SU-DHL-6 (cell line): ENCODE measurements around the gene BAG3.

ENCODE experiments used
- H2AFZ ChIP-seq: fragments of 200-600 bp; sonication (generic); 2 replicates; pipeline ENCODE4 v1.6.1; 2014; ENCODE audit warnings: low read depth, mild to moderate bottlenecking, moderate library complexity, mixed read lengths, antibody characterized with exemption, low read length; ENCODE audit not compliant: severe bottlenecking
- H3F3A ChIP-seq: fragments of 200-600 bp; shearing (Covaris generic); 2 replicates; pipeline ENCODE4 v1.6.0; 2016; ENCODE audit warnings: antibody characterized with exemption, mild to moderate bottlenecking; ENCODE audit not compliant: insufficient read depth
- H3K27ac ChIP-seq: fragments of 200-600 bp; sonication (generic); 2 replicates; pipeline ENCODE4 v1.5.1; 2016; ENCODE audit warnings: low read depth, mild to moderate bottlenecking, low read length, moderate library complexity, mixed read lengths
- H3K27me3 ChIP-seq: fragments of 200-600 bp; sonication (generic), shearing (Covaris generic); 2 replicates; pipeline ENCODE4 v1.6.0; 2014; ENCODE audit warnings: mild to moderate bottlenecking, low read length
- H3K36me3 ChIP-seq: fragments of 200-600 bp; sonication (generic); 2 replicates; pipeline ENCODE4 v1.6.1; 2014; ENCODE audit warnings: mild to moderate bottlenecking, low read length, mixed read lengths
- H3K4me2 ChIP-seq: fragments of 300-600, 200-600 bp; shearing (Covaris generic), sonication (generic); 2 replicates; pipeline ENCODE4 v1.6.0; 2014; ENCODE audit warnings: low read length, low read depth, mild to moderate bottlenecking; ENCODE audit not compliant: poor library complexity, severe bottlenecking
- H3K4me3 ChIP-seq: fragments of 200-600 bp; sonication (generic); 2 replicates; pipeline ENCODE4 v1.5.1; 2014; ENCODE audit warnings: antibody characterized with exemption, low read length, mild to moderate bottlenecking, mixed read lengths; ENCODE audit not compliant: insufficient read depth, poor library complexity, severe bottlenecking
- H3K79me2 ChIP-seq: fragments of 200-600 bp; sonication (generic); 2 replicates; pipeline ENCODE4 v1.6.1; 2014; ENCODE audit warnings: mild to moderate bottlenecking, low read length, moderate library complexity; ENCODE audit not compliant: insufficient read depth
- H3K9ac ChIP-seq: fragments of 200-600 bp; sonication (generic); 2 replicates; pipeline ENCODE4 v1.7.0; 2014; ENCODE audit warnings: mild to moderate bottlenecking, low read length
- H3K9me2 ChIP-seq: fragments of 200-600 bp; sonication (generic); replicated peaks from 2 replicates; pipeline ENCODE4 v1.6.1; 2014; ENCODE audit warnings: low read length; ENCODE audit not compliant: insufficient read depth
- H3K9me3 ChIP-seq: fragments of 200-600 bp; sonication (generic); 2 replicates; pipeline ENCODE4 v1.6.1; 2014; ENCODE audit warnings: low read length, mixed read lengths; ENCODE audit not compliant: insufficient read depth
- H4K20me1 ChIP-seq: fragments of 200-600 bp; sonication (generic); 2 replicates; pipeline ENCODE4 v1.6.1; 2014; ENCODE audit warnings: low read depth, mild to moderate bottlenecking, antibody characterized with exemption, low read length, moderate library complexity, mixed read lengths
- CTCF ChIP-seq: fragments of 200-600 bp; sonication (generic); IDR thresholded peaks from one replicate; pipeline ENCODE4 v1.5.1; 2017; ENCODE audit warnings: antibody characterized with exemption, mild to moderate bottlenecking, low read length, moderate library complexity; ENCODE audit not compliant: insufficient read depth, poor library complexity, severe bottlenecking
- EZH2phosphoT487 ChIP-seq: fragments of 200-600 bp; sonication (generic), shearing (Covaris generic); conservative IDR thresholded peaks from 2 replicates; pipeline ENCODE4 v1.6.1; 2018; ENCODE audit warnings: mild to moderate bottlenecking, antibody characterized with exemption, low read length, moderate library complexity, mixed read lengths

BAG3 gene

GRCh38 chr10:119650692-119651513, at the start of gene BAG3:
Gene BAG3, plus strand, starts transcription at chr10:119651380. Its CDS starts 296 bp downstream, at chr10:119651676.
- no peak within 1 kb of the TSS for H3K27ac ChIP-seq
- peak within 1 kb of the TSS; percentile 87 for H2AFZ ChIP-seq
- H3K27me3 ChIP-seq, result no peaks in the 10 kb centered on the region
- no peaks in the 10 kb centered on the region for H3K36me3 ChIP-seq
- H3K4me2 ChIP-seq, result peak within 1 kb of the TSS; percentile 69
- TF ChIP-seq CTCF (no peak), EZH2phosphoT487 (no peak)
- peak within 1 kb of the TSS; percentile 68 for H3K9ac ChIP-seq
- H3K79me2 ChIP-seq, result no peaks in the 10 kb centered on the region
- H3K4me3 ChIP-seq, result peak within 1 kb of the TSS; percentile 71
- no peaks in the 10 kb centered on the region for H4K20me1 ChIP-seq
- no peaks in the 10 kb centered on the region for H3K9me3 ChIP-seq
- no peaks in the 10 kb centered on the region for H3K9me2 ChIP-seq
- H3F3A ChIP-seq, result peaks cover 10% of the 10 kb centered on the region

DNA sequence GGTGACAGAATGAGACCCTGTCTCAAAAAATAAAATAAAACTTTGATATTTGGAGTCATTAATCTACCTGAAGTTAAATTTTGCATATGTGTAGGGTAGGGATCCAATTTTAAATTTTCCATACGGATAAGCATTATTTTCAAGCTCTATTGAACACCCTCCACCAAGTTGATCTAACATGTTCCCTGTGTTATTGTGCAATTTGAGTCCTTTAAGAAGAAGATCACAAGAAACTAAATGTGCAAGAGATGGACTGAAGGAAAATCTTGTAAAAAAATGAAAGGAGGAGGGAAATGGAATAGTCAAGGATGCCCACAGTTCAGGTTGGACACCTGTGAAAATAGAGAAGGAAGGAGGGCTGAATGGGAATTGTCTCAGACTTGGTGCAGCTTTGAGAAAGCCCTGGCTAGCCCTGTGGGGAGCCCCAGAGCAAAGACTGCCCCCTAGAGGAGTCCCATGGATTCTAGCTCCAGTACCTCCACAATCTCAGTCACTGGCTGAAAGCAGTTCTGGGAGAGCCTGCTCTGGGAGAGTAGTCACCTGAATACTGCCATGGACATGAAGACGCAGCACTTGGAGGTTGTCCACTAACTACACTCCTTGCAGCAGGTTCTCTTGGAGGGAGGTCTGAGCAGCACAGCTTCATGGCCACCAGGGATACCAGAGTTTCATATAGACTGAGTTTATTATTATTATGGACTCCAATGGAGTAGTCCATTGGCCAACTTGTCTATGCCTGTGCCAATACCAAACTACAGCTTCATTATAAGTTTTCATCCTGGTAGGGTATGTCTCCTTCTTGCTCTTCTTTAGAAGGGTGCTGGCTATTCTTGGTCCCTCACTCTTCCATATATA, 48.7 kb upstream of the BAG3 start:
- H3K4me2 ChIP-seq, result no peak overlapping the region
- H3F3A ChIP-seq, result peaks cover 4% of the 10 kb centered on the region; the same call in 1 of the 2 replicates
- H3K9me3 ChIP-seq, result no peaks in the 10 kb centered on the region
- no peaks in the 10 kb centered on the region for H3K27me3 ChIP-seq
- no peaks in the 10 kb centered on the region for H3K36me3 ChIP-seq
- no peaks in the 10 kb centered on the region for H4K20me1 ChIP-seq
- H3K27ac ChIP-seq, result no peak overlapping the region
- no peak overlapping the region for H2AFZ ChIP-seq
- H3K4me3 ChIP-seq, result no peak overlapping the region
- H3K79me2 ChIP-seq, result no peaks in the 10 kb centered on the region
- H3K9me2 ChIP-seq, result no peaks in the 10 kb centered on the region
- TF ChIP-seq EZH2phosphoT487 (no peak), CTCF (peak; percentile 46)
- H3K9ac ChIP-seq, result no peak overlapping the region

DNA sequence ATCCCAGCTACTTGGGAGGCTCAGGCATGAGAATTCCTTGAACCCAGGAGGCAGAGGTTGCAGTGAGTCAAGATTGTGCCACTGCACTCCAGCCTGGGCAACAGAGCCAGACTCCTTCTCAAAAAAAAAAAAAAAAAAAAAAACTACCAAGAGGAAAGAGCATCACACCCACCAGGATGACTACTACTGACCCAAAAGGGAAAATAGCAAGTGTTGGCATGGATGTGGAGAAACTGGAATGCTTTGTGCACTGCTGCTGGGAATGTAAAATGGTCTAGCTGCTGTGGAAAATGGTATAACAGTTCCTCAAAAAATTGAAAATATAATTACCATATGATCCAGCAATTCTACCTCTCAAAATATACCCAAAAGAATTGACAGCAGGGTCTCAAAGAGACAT, 46.7 kb upstream of the BAG3 start:
- no peaks in the 10 kb centered on the region for H3F3A ChIP-seq
- no peak overlapping the region for H3K27ac ChIP-seq
- H2AFZ ChIP-seq, result no peak overlapping the region
- H3K4me3 ChIP-seq, result no peak overlapping the region
- no peaks in the 10 kb centered on the region for H3K79me2 ChIP-seq
- no peaks in the 10 kb centered on the region for H4K20me1 ChIP-seq
- no peaks in the 10 kb centered on the region for H3K27me3 ChIP-seq
- H3K9ac ChIP-seq, result no peak overlapping the region
- TF ChIP-seq CTCF (no peak), EZH2phosphoT487 (no peak)
- no peaks in the 10 kb centered on the region for H3K9me3 ChIP-seq
- no peaks in the 10 kb centered on the region for H3K9me2 ChIP-seq
- no peaks in the 10 kb centered on the region for H3K36me3 ChIP-seq
- H3K4me2 ChIP-seq, result no peak overlapping the region
